HCT116 (cell line): ENCODE data around the gene RAI14. TPM values are rescaled to one million over a fixed set of nuclear protein-coding genes. Genes with fewer than 3 reads are reported as not detected.

Experiments
- ATAC-seq: fragments of 200-7000 bp; cut with Tn5 transposase; 2 replicates; pipeline ENCODE4 v1.9.1; 2020; ENCODE audit warnings: mild to moderate bottlenecking, moderate library complexity
- BruUV-seq: library from RNA; stranded (reverse); fragments of 400-500 nt; replicated peaks from 2 replicates; lab custom pipeline; 2021; lab: Mats Ljungman, UMichigan
- CTCF ChIA-PET: fragments of 300-600 bp; sonication (Branson Sonifier 250); formaldehyde crosslinking; loops from one replicate; lab custom pipeline; 2021; ENCODE audit warnings: antibody characterized with exemption; lab: Charles Lee
- POLR2A ChIA-PET: fragments of 300-600, 350-600 bp; sonication (Branson Sonifier 250); formaldehyde crosslinking; loops from one replicate; lab custom pipeline; 2021; ENCODE audit warnings: antibody characterized with exemption; lab: Charles Lee
- RAD21 ChIA-PET, 2 experiments: fragments of 300-600 bp; sonication (Branson Sonifier 250); formaldehyde crosslinking; loops; one replicate each; lab custom pipeline; 2023; ENCODE audit warnings: low total read pairs in 2 of 2; ENCODE audit not compliant: uncharacterized antibody in 2 of 2, unreplicated experiment in 2 of 2, low non-redundant PET in 1 of 2; lab: Charles Lee
- DNase-seq: peaks from one replicate; pipeline ENCODE4 v3.0.0-alpha.2; 2010; ENCODE audit warnings: low read depth, low spot score
- H2AFZ ChIP-seq: fragments of 200-600 bp; shearing (Covaris generic), sonication (generic); 2 replicates; pipeline ENCODE4 v1.6.1; 2017; ENCODE audit warnings: low read depth, mixed run types, mixed read lengths, antibody characterized with exemption, low read length; ENCODE audit not compliant: poor library complexity, severe bottlenecking
- H3K27ac ChIP-seq: 2 replicates; pipeline ENCODE4 v1.5.1; 2012; ENCODE audit warnings: low read depth, low read length
- H3K27me3 ChIP-seq: fragments of 200-600 bp; sonication (generic); 2 replicates; pipeline ENCODE4 v1.6.1; 2016; ENCODE audit warnings: mixed run types, low read length, mixed read lengths; ENCODE audit not compliant: insufficient read depth
- H3K36me3 ChIP-seq, 2 experiments: fragments of 200-500 bp in 1 of 2; fragments of 200-600 bp in 1 of 2; sonication (Bioruptor generic) in 1 of 2; sonication (generic) in 1 of 2; 2 replicates each; pipeline versions ENCODE4 v1.5.1 to v1.6.1; 2014 to 2016; ENCODE audit warnings: low read length in 2 of 2, inconsistent platforms in 1 of 2, mixed read lengths in 1 of 2, mixed run types in 1 of 2; ENCODE audit not compliant: insufficient read depth in 2 of 2, control insufficient read depth in 1 of 2
- H3K4me1 ChIP-seq, 2 experiments: fragments of 200-600 bp in 1 of 2; sonication (generic) in 1 of 2; 2 replicates each; pipeline versions ENCODE4 v1.5.1 to v1.6.1; 2012 to 2017; ENCODE audit warnings: low read length in 2 of 2, inconsistent platforms in 1 of 2, mild to moderate bottlenecking in 1 of 2, mixed read lengths in 1 of 2, mixed run types in 1 of 2, moderate library complexity in 1 of 2; ENCODE audit not compliant: insufficient read depth in 2 of 2, control insufficient read depth in 1 of 2
- H3K4me2 ChIP-seq: fragments of 200-600 bp; sonication (generic); 2 replicates; pipeline ENCODE4 v1.6.1; 2017; ENCODE audit warnings: mixed run types, low read length, mixed read lengths
- H3K4me3 ChIP-seq, 2 experiments: fragments of 200-600 bp in 1 of 2; sonication (generic) in 1 of 2; replicated peaks in 1 of 2; 2 replicates each; pipeline ENCODE4 v1.5.1; 2011 to 2016; ENCODE audit warnings: low read length in 2 of 2, control low read depth in 1 of 2, low read depth in 1 of 2, mild to moderate bottlenecking in 1 of 2, mixed read lengths in 1 of 2, mixed run types in 1 of 2
- H3K79me2 ChIP-seq: fragments of 200-600 bp; sonication (generic); 2 replicates; pipeline ENCODE4 v1.6.1; 2017; ENCODE audit warnings: mild to moderate bottlenecking, mixed run types, low read length, moderate library complexity, mixed read lengths; ENCODE audit not compliant: insufficient read depth
- H3K9ac ChIP-seq: fragments of 200-600 bp; sonication (generic); 2 replicates; pipeline ENCODE4 v1.6.1; 2016; ENCODE audit warnings: low read length, mixed read lengths
- H3K9me2 ChIP-seq: fragments of 200-600 bp; sonication (generic), shearing (Covaris generic); 2 replicates; pipeline ENCODE4 v1.6.1; 2017; ENCODE audit warnings: mixed run types, mild to moderate bottlenecking, moderate library complexity; ENCODE audit not compliant: insufficient read depth
- H3K9me3 ChIP-seq, 2 experiments: fragments of 200-500 bp in 1 of 2; fragments of 200-600 bp in 1 of 2; sonication (Bioruptor generic) in 1 of 2; sonication (generic) in 1 of 2; 2 replicates each; pipeline ENCODE4 v1.6.1; 2014 to 2017; ENCODE audit warnings: low read length in 2 of 2, mixed read lengths in 2 of 2, inconsistent platforms in 1 of 2, low read depth in 1 of 2, mild to moderate bottlenecking in 1 of 2, mixed run types in 1 of 2, moderate library complexity in 1 of 2; ENCODE audit not compliant: control insufficient read depth in 1 of 2, insufficient read depth in 1 of 2
- H4K20me1 ChIP-seq: fragments of 200-600 bp; sonication (generic), shearing (Covaris generic); 2 replicates; pipeline ENCODE4 v1.6.1; 2017; ENCODE audit warnings: mixed run types, mild to moderate bottlenecking, moderate library complexity; ENCODE audit not compliant: insufficient read depth
- ATF3 ChIP-seq: IDR thresholded peaks from 2 replicates; pipeline ENCODE4 v1.6.1; 2012
- CBX3 ChIP-seq: IDR thresholded peaks from 2 replicates; pipeline ENCODE4 v1.6.1; 2012; ENCODE audit warnings: low read depth
- ELF1 ChIP-seq: IDR thresholded peaks from 2 replicates; pipeline ENCODE4 v1.6.1; 2012; ENCODE audit warnings: low read depth, borderline replicate concordance
- EZH2 ChIP-seq: fragments of 200-600 bp; sonication (generic); IDR thresholded peaks from 2 replicates; pipeline ENCODE4 v1.6.1; 2017; ENCODE audit warnings: antibody characterized with exemption, mixed run types
- EZH2phosphoT487 ChIP-seq: fragments of 200-600 bp; IDR thresholded peaks from 2 replicates; pipeline ENCODE4 v1.6.1; 2018; ENCODE audit warnings: antibody characterized with exemption, borderline replicate concordance
- JUND ChIP-seq: IDR thresholded peaks from 2 replicates; pipeline ENCODE4 v1.6.1; 2012
- MAX ChIP-seq: IDR thresholded peaks from 2 replicates; pipeline ENCODE4 v1.6.1; 2012
- POLR2AphosphoS5 ChIP-seq: IDR thresholded peaks from 2 replicates; pipeline ENCODE4 v1.6.1; 2011; ENCODE audit warnings: mild to moderate bottlenecking, low read depth, low read length, moderate library complexity
- RAD21 ChIP-seq: IDR thresholded peaks from 2 replicates; pipeline ENCODE4 v1.6.1; 2012; ENCODE audit warnings: low read depth, mild to moderate bottlenecking
- SP1 ChIP-seq: IDR thresholded peaks from 2 replicates; pipeline ENCODE4 v1.6.1; 2012; ENCODE audit warnings: low read depth
- TCF7L2 ChIP-seq: IDR thresholded peaks from 2 replicates; pipeline ENCODE4 v1.7.0; 2011; ENCODE audit warnings: borderline replicate concordance, inconsistent platforms; ENCODE audit not compliant: insufficient read depth, insufficient read length; ENCODE audit errors: extremely low read depth
- YY1 ChIP-seq: IDR thresholded peaks from 2 replicates; pipeline ENCODE4 v1.6.1; 2011; ENCODE audit warnings: low read length, low read depth, moderate library complexity, mild to moderate bottlenecking; ENCODE audit not compliant: insufficient replicate concordance; ENCODE audit errors: extremely low read depth
- ZBTB33 ChIP-seq: IDR thresholded peaks from 2 replicates; pipeline ENCODE4 v1.6.1; 2011; ENCODE audit warnings: mild to moderate bottlenecking, low read length, moderate library complexity; ENCODE audit not compliant: insufficient replicate concordance; ENCODE audit errors: extremely low read depth
- ZFX ChIP-seq: fragments of 450-650 bp; IDR thresholded peaks from 2 replicates; pipeline ENCODE4 v1.6.1; 2017
- intact Hi-C: fragments of 100-400 bp; cut with micrococcal nuclease; formaldehyde crosslinking; loops from 2 replicates; pipeline ENCODE4 v1.10.0; 2022
- total RNA-seq: library from RNA; stranded (reverse); gene quantifications from one replicate; pipeline ENCODE4 v1.2.1, GENCODE V29; 2021; ENCODE audit not compliant: unreplicated experiment

Gene RAI14
- total RNA-seq, 1 experiment from 2014 or later, result 47.9 TPM

GRCh38 chr5:34734326-34734725, 78.2 kb downstream of the RAI14 start:
- no peak for ATAC-seq
- H2AFZ ChIP-seq, result no peak overlapping the region
- H3K27me3 ChIP-seq, result no peaks in the 10 kb centered on the region
- no TSS peak for BruUV-seq
- intact Hi-C loops, result no loop called here
- TF ChIP-seq CBX3, result no peak
- TF ChIP-seq EZH2phosphoT487, result no peak
- TF ChIP-seq MAX, result no peak
- no peak for TF ChIP-seq SP1
- no peak for TF ChIP-seq TCF7L2
- TF ChIP-seq ZFX, result no peak
- no peak for TF ChIP-seq POLR2AphosphoS5
- no peak for TF ChIP-seq ELF1
- no peak for TF ChIP-seq ATF3
- no peak for TF ChIP-seq ZBTB33
- TF ChIP-seq RAD21, result no peak
- no peak for TF ChIP-seq EZH2
- no peak for TF ChIP-seq JUND
- TF ChIP-seq YY1, result no peak
- CTCF ChIA-PET, result no interaction called here
- H3K4me1 ChIP-seq, result peaks cover 18 to 24% of the 10 kb centered on the region in 2 experiments
- H3K4me3 ChIP-seq, result no peak overlapping the region
- H3K9me3 ChIP-seq, result no peaks in the 10 kb centered on the region
- no peak overlapping the region for H3K27ac ChIP-seq
- no peaks in the 10 kb centered on the region for H3K9me2 ChIP-seq
- H4K20me1 ChIP-seq, result no peaks in the 10 kb centered on the region
- RAD21 ChIA-PET, result no interaction called here
- no peak overlapping the region for H3K4me2 ChIP-seq
- H3K79me2 ChIP-seq, result no peaks in the 10 kb centered on the region; the same call in 1 of the 2 replicates
- no peak overlapping the region for H3K9ac ChIP-seq
- POLR2A ChIA-PET, result no interaction called here
- H3K36me3 ChIP-seq, result no peaks in the 10 kb centered on the region
- no peak for DNase-seq
